CD4-positive, alpha-beta T cell (primary cell): ENCODE results near the gene FHDC1. TPM values are rescaled to one million over a fixed set of nuclear protein-coding genes. Genes with fewer than 3 reads are reported as not detected.

Source experiments
- ATAC-seq: fragments of 200-7000 bp; cut with Tn5 transposase; one replicate; pipeline ENCODE4 v1.10.0; 2022; ENCODE audit warnings: mild to moderate bottlenecking; ENCODE audit not compliant: poor library complexity
- CTCF ChIA-PET: fragments of 350-600 bp; sonication (Branson Sonifier 250); formaldehyde crosslinking; loops from one replicate; lab custom pipeline; 2021; ENCODE audit warnings: antibody characterized with exemption, inconsistent platforms; lab: Charles Lee
- POLR2A ChIA-PET: fragments of 350-600 bp; sonication (Branson Sonifier 250); formaldehyde crosslinking; loops from one replicate; lab custom pipeline; 2021; ENCODE audit warnings: antibody characterized with exemption, inconsistent platforms; lab: Charles Lee
- DNase-seq, 14 experiments: peaks; one replicate each; pipeline ENCODE4 v3.0.0-alpha.2; 2013 to 2020; ENCODE audit warnings: mixed read lengths in 2 of 14
- H3K27ac ChIP-seq, 2 donors: one replicate each; pipeline versions ENCODE4 v1.5.1 to v1.7.0; 2013; ENCODE audit warnings: low read length in 2 of 2, low read depth in 1 of 2, mild to moderate bottlenecking in 1 of 2
- H3K27me3 ChIP-seq, 2 experiments: 1 replicate in 1 of 2; 2 replicates in 1 of 2; pipeline versions ENCODE4 v1.6.1 to v1.7.0; 2013; ENCODE audit warnings: low read length in 2 of 2, control low read depth in 1 of 2, mild to moderate bottlenecking in 1 of 2, moderate library complexity in 1 of 2; ENCODE audit not compliant: insufficient read depth in 2 of 2, control insufficient read depth in 1 of 2
- H3K36me3 ChIP-seq: one replicate; pipeline ENCODE4 v1.6.1; 2013; ENCODE audit warnings: low read length, control low read depth; ENCODE audit not compliant: insufficient read depth
- H3K4me1 ChIP-seq: one replicate; pipeline ENCODE4 v1.6.1; 2013; ENCODE audit warnings: low read length, control low read depth; ENCODE audit not compliant: insufficient read depth
- H3K4me3 ChIP-seq: one replicate; pipeline ENCODE4 v1.5.1; 2013; ENCODE audit warnings: mild to moderate bottlenecking, low read length, moderate library complexity
- H3K9me3 ChIP-seq, 2 experiments: 1 replicate in 1 of 2; 2 replicates in 1 of 2; pipeline versions ENCODE4 v1.6.1 to v1.7.0; 2013; ENCODE audit warnings: low read length in 2 of 2, mild to moderate bottlenecking in 2 of 2, control low read depth in 1 of 2, moderate library complexity in 1 of 2; ENCODE audit not compliant: control insufficient read depth in 1 of 2, insufficient read depth in 1 of 2
- H3K27ac Mint-ChIP-seq: one replicate; pipeline ENCODE4 v1.8.0; 2020; ENCODE audit warnings: mixed read lengths
- H3K27me3 Mint-ChIP-seq: one replicate; pipeline ENCODE4 v1.8.0; 2021; ENCODE audit warnings: mixed read lengths
- H3K36me3 Mint-ChIP-seq: one replicate; pipeline ENCODE4 v1.8.0; 2021; ENCODE audit warnings: low read depth, mixed read lengths
- H3K4me1 Mint-ChIP-seq: one replicate; pipeline ENCODE4 v1.8.0; 2021; ENCODE audit warnings: low read depth, mixed read lengths
- H3K4me3 Mint-ChIP-seq: one replicate; pipeline ENCODE4 v1.8.0; 2020; ENCODE audit warnings: mild to moderate bottlenecking, mixed read lengths
- H3K9me3 Mint-ChIP-seq: one replicate; pipeline ENCODE4 v1.8.0; 2020; ENCODE audit warnings: mixed read lengths
- CTCF ChIP-seq: fragments of 200-600 bp; IDR thresholded peaks from one replicate; pipeline ENCODE4 v1.8.0; 2022; ENCODE audit warnings: antibody characterized with exemption, mild to moderate bottlenecking
- intact Hi-C, 2 experiments: fragments of 100-400 bp; cut with DNase I in 1 of 2; cut with micrococcal nuclease in 1 of 2; formaldehyde crosslinking; loops; one replicate each; pipeline versions ENCODE4 v1.15.1 to v1.9.0; 2023 to 2025; cut with DNase I, micrococcal nuclease
- total RNA-seq, 174 experiments: library from RNA in 2 of 174; stranded (reverse) in 2 of 174; gene quantifications; one replicate each; pipeline ENCODE4 v1.2.3 and lab custom pipeline; 2021 to 2026

The FHDC1 gene
- total RNA-seq, 2 experiments from 2014 or later = 0.03 TPM; not detected in 1

- H3K4me1 ChIP-seq = no peaks in the 10 kb centered on the region
- TF ChIP-seq CTCF = no peak
Measured at GRCh38 chr4:153008578-153009199, 72.6 kb downstream of the FHDC1 start.

GRCh38 chr4:153010146-153010545 lies 74.0 kb downstream of the FHDC1 start:
- POLR2A ChIA-PET = interaction anchor here (0.8 kb wide), 1 partner anchor 17 kb away, joined by 3 read pairs; no protein-coding TSS in a partner anchor
- TF ChIP-seq CTCF = no peak
- Mint-ChIP-seq H3K27ac (no peak overlapping the region), H3K9me3 (peaks cover 3% of the 10 kb centered on the region), H3K4me1 (no peaks in the 10 kb centered on the region), H3K36me3 (no peaks in the 10 kb centered on the region), H3K27me3 (no peaks in the 10 kb centered on the region), H3K4me3 (no peak overlapping the region)
- CTCF ChIA-PET = no interaction called here
- ATAC-seq = no peak
- Histone ChIP-seq H3K27ac (no peak overlapping the region), H3K27me3 (no peaks in the 10 kb centered on the region), H3K4me1 (no peaks in the 10 kb centered on the region), H3K4me3 (no peak overlapping the region), H3K36me3 (no peaks in the 10 kb centered on the region), H3K9me3 (peaks cover 0 to 7% of the 10 kb centered on the region in 2 experiments)
- intact Hi-C loops = no loop called here
- no peak for DNase-seq

More at GRCh38 chr4:153008578-153009199, 72.6 kb downstream of the FHDC1 start:
- H3K36me3 ChIP-seq = no peaks in the 10 kb centered on the region
- no peaks in the 10 kb centered on the region for H3K36me3 Mint-ChIP-seq
- ChIA-PET CTCF (no interaction called here), POLR2A (no interaction called here)
- no peak overlapping the region for H3K27ac Mint-ChIP-seq
- ATAC-seq (no peak), DNase-seq (no peak)
- H3K4me3 ChIP-seq = no peak overlapping the region
- H3K27ac ChIP-seq = no peak overlapping the region
- no peaks in the 10 kb centered on the region for H3K27me3 ChIP-seq
- H3K27me3 Mint-ChIP-seq = no peaks in the 10 kb centered on the region
- H3K9me3 Mint-ChIP-seq = peaks cover 3% of the 10 kb centered on the region
- H3K9me3 ChIP-seq = peaks cover 0 to 7% of the 10 kb centered on the region in 2 experiments
- intact Hi-C loops = no loop called here
- H3K4me3 Mint-ChIP-seq = no peak overlapping the region
- H3K4me1 Mint-ChIP-seq = no peaks in the 10 kb centered on the region

GRCh38 chr4:153013202-153013977 lies 77.3 kb downstream of the FHDC1 start:
- no peaks in the 10 kb centered on the region for H3K4me1 Mint-ChIP-seq
- CTCF ChIA-PET = no interaction called here
- no peaks in the 10 kb centered on the region for H3K36me3 Mint-ChIP-seq
- Histone ChIP-seq H3K4me3 (no peak overlapping the region), H3K27ac (no peak overlapping the region), H3K9me3 (peaks cover 0 to 7% of the 10 kb centered on the region in 2 experiments), H3K27me3 (no peaks in the 10 kb centered on the region), H3K4me1 (no peaks in the 10 kb centered on the region), H3K36me3 (no peaks in the 10 kb centered on the region)
- TF ChIP-seq CTCF = no peak
- intact Hi-C loops = no loop called here
- H3K4me3 Mint-ChIP-seq = no peak overlapping the region
- H3K9me3 Mint-ChIP-seq = peaks cover 3% of the 10 kb centered on the region
- POLR2A ChIA-PET = interaction anchor here (0.6 kb wide), 1 partner anchor 638 kb away, joined by 3 read pairs; no protein-coding TSS in a partner anchor
- ATAC-seq (no peak), DNase-seq (no peak)
- H3K27me3 Mint-ChIP-seq = no peaks in the 10 kb centered on the region
- no peak overlapping the region for H3K27ac Mint-ChIP-seq
